Type B pancreatic cell (in vitro differentiated cells): Measurements from ENCODE around the gene RBM47. TPM values are rescaled to one million over a fixed set of nuclear protein-coding genes. Genes with fewer than 3 reads are reported as not detected.

ENCODE experiments used
- DNase-seq: peaks from one replicate; pipeline ENCODE4 v3.0.0; 2021; ENCODE audit warnings: mixed read lengths; ENCODE audit not compliant: unreplicated experiment; ENCODE audit errors: extremely low spot score
- H3K27ac Mint-ChIP-seq: 2 replicates; pipeline ENCODE4 v1.8.0; 2021; ENCODE audit warnings: mild to moderate bottlenecking, mixed read lengths
- H3K27me3 Mint-ChIP-seq: 2 replicates; pipeline ENCODE4 v1.8.0; 2021; ENCODE audit warnings: mixed read lengths
- H3K36me3 Mint-ChIP-seq: 2 replicates; pipeline ENCODE4 v1.8.0; 2021; ENCODE audit warnings: mixed read lengths
- H3K4me1 Mint-ChIP-seq: one replicate; pipeline ENCODE4 v1.8.0; 2021; ENCODE audit warnings: mixed read lengths; ENCODE audit not compliant: unreplicated experiment
- H3K4me3 Mint-ChIP-seq: 2 replicates; pipeline ENCODE4 v1.8.0; 2021; ENCODE audit warnings: mild to moderate bottlenecking, mixed read lengths
- H3K9me3 Mint-ChIP-seq: 2 replicates; pipeline ENCODE4 v1.8.0; 2021; ENCODE audit warnings: mixed read lengths
- CTCF ChIP-seq: fragments of 200-600 bp; sonication (generic); conservative IDR thresholded peaks from 2 replicates; pipeline ENCODE4 v1.5.0; 2021; ENCODE audit warnings: antibody characterized with exemption, mild to moderate bottlenecking
- total RNA-seq: library from RNA; stranded (reverse); gene quantifications from 2 replicates; pipeline ENCODE4 v1.2.1, GENCODE V29; 2021; ENCODE audit warnings: low replicate concordance

RBM47 gene
- total RNA-seq, 1 donor from 2014 or later = 53.5 TPM

GRCh38 chr4:40649321-40649720 lies 19.7 kb upstream of the RBM47 start:
- Mint-ChIP-seq H3K36me3 (no peaks in the 10 kb centered on the region), H3K27me3 (no peaks in the 10 kb centered on the region), H3K4me3 (no peak overlapping the region), H3K4me1 (peaks cover 14% of the 10 kb centered on the region), H3K27ac (no peak overlapping the region), H3K9me3 (peaks cover 4% of the 10 kb centered on the region)
- no peak for TF ChIP-seq CTCF
- DNase-seq = no peak

GRCh38 chr4:40648742-40649281 lies 19.1 kb upstream of the RBM47 start:
- H3K27me3 Mint-ChIP-seq = no peaks in the 10 kb centered on the region
- peaks cover 14% of the 10 kb centered on the region for H3K4me1 Mint-ChIP-seq
- H3K9me3 Mint-ChIP-seq = peaks cover 4% of the 10 kb centered on the region
- no peak overlapping the region for H3K4me3 Mint-ChIP-seq
- no peaks in the 10 kb centered on the region for H3K36me3 Mint-ChIP-seq
- no peak for DNase-seq
- no peak overlapping the region for H3K27ac Mint-ChIP-seq
- TF ChIP-seq CTCF = no peak

- DNase-seq = no peak
- Mint-ChIP-seq H3K4me1 (peaks cover 10% of the 10 kb centered on the region), H3K27me3 (no peaks in the 10 kb centered on the region), H3K9me3 (peaks cover 4% of the 10 kb centered on the region), H3K27ac (no peak overlapping the region), H3K36me3 (no peaks in the 10 kb centered on the region), H3K4me3 (no peak overlapping the region)
- TF ChIP-seq CTCF = no peak
These were observed 18.5 kb upstream of the RBM47 start for GRCh38 chr4:40648131-40648530.

- no peak overlapping the region for H3K4me3 Mint-ChIP-seq
- H3K36me3 Mint-ChIP-seq = no peaks in the 10 kb centered on the region
- TF ChIP-seq CTCF = no peak
- no peaks in the 10 kb centered on the region for H3K27me3 Mint-ChIP-seq
- H3K9me3 Mint-ChIP-seq = no peaks in the 10 kb centered on the region
- DNase-seq = no peak
- no peaks in the 10 kb centered on the region for H3K4me1 Mint-ChIP-seq
- H3K27ac Mint-ChIP-seq = no peak overlapping the region
These were observed 15.9 kb upstream of the RBM47 start for GRCh38 chr4:40645586-40645985.

GRCh38 chr4:40632080-40632479 lies 2.4 kb upstream of the RBM47 start:
- peak overlapping the region; percentile 68 for H3K27ac Mint-ChIP-seq
- no peak overlapping the region for H3K4me3 Mint-ChIP-seq
- no peak for TF ChIP-seq CTCF
- H3K27me3 Mint-ChIP-seq = peaks cover 11% of the 10 kb centered on the region
- no peaks in the 10 kb centered on the region for H3K36me3 Mint-ChIP-seq
- no peaks in the 10 kb centered on the region for H3K9me3 Mint-ChIP-seq
- H3K4me1 Mint-ChIP-seq = peaks cover 44% of the 10 kb centered on the region
- DNase-seq = no peak
